IMR-90 (cell line): ENCODE data around the gene MFAP1.

ENCODE experiments used
- CEBPB ChIP-seq: IDR thresholded peaks from 2 replicates; pipeline ENCODE4 v1.6.1; 2012; ENCODE audit warnings: low read depth, low read length, improper control_type of control experiment
- CHD1 ChIP-seq: IDR thresholded peaks from 2 replicates; pipeline ENCODE4 v1.6.1; 2012; ENCODE audit warnings: low read depth, low read length, improper control_type of control experiment
- CTCF ChIP-seq: conservative IDR thresholded peaks from 2 replicates; pipeline ENCODE4 v1.5.1; 2012; ENCODE audit warnings: mild to moderate bottlenecking, low read depth, low read length, improper control_type of control experiment
- ELK1 ChIP-seq: fragments of 150-350 bp; IDR thresholded peaks from 2 replicates; pipeline ENCODE4 v1.6.1; 2016; ENCODE audit warnings: low read depth, mild to moderate bottlenecking, low read length, moderate library complexity, borderline replicate concordance
- MAFK ChIP-seq: IDR thresholded peaks from 2 replicates; pipeline ENCODE4 v1.6.1; 2012; ENCODE audit warnings: low read depth, low read length, improper control_type of control experiment
- MXI1 ChIP-seq: IDR thresholded peaks from 2 replicates; pipeline ENCODE4 v1.6.1; 2012; ENCODE audit warnings: low read depth, mild to moderate bottlenecking, low read length, moderate library complexity, borderline replicate concordance
- POLR2A ChIP-seq: IDR thresholded peaks from 2 replicates; pipeline ENCODE4 v1.6.1; 2012; ENCODE audit warnings: mild to moderate bottlenecking, low read depth, low read length
- RCOR1 ChIP-seq: IDR thresholded peaks from 2 replicates; pipeline ENCODE4 v1.6.1; 2012; ENCODE audit warnings: mild to moderate bottlenecking, low read length, improper control_type of control experiment; ENCODE audit not compliant: insufficient replicate concordance
- SMC3 ChIP-seq: fragments of 150-350 bp; IDR thresholded peaks from 2 replicates; pipeline ENCODE4 v1.6.1; 2016; ENCODE audit warnings: low read depth, mild to moderate bottlenecking, antibody characterized with exemption, low read length, moderate library complexity
- USF2 ChIP-seq: fragments of 150-350 bp; IDR thresholded peaks from 2 replicates; pipeline ENCODE4 v1.6.1; 2017; ENCODE audit warnings: mild to moderate bottlenecking, antibody characterized with exemption, low read length, low read depth

- no peak for TF ChIP-seq POLR2A
- TF ChIP-seq CEBPB = no peak
- no peak for TF ChIP-seq CTCF
- TF ChIP-seq RCOR1 = no peak
- TF ChIP-seq MAFK = no peak
- TF ChIP-seq ELK1 = no peak
- no peak for TF ChIP-seq SMC3
- no peak for TF ChIP-seq MXI1
- no peak for TF ChIP-seq USF2
- TF ChIP-seq CHD1 = no peak
Measured at GRCh38 chr15:43774062-43774461, 50.4 kb downstream of the MFAP1 start.
